Heart left ventricle (tissue), 16 donors: ENCODE measurements around the gene GPATCH3. TPM values are rescaled to one million over a fixed set of nuclear protein-coding genes. Genes with fewer than 3 reads are reported as not detected.

ENCODE experiments used
- ATAC-seq, 4 donors: fragments of 200-7000 bp; cut with Tn5 transposase; one replicate each; pipeline ENCODE4 v1.9.1; 2020 to 2022; ENCODE audit warnings: moderate library complexity in 4 of 4, mild to moderate bottlenecking in 3 of 4, moderate number of reproducible peaks in 1 of 4
- DNase-seq, 5 donors: peaks; one replicate each; pipeline ENCODE4 v3.0.0-alpha.2; 2020
- H3K27ac ChIP-seq, 12 donors: fragments of 200-600 bp; sonication (generic) in 4 of 12; one replicate each; pipeline versions ENCODE4 v1.5.0 to v1.8.0; 2016 to 2022; ENCODE audit warnings: mild to moderate bottlenecking in 2 of 12
- H3K27me3 ChIP-seq, 9 donors: fragments of 200-600 bp; sonication (generic) in 2 of 9; one replicate each; pipeline versions ENCODE4 v1.5.1 to v1.8.0; 2016 to 2022; ENCODE audit warnings: mild to moderate bottlenecking in 3 of 9
- H3K36me3 ChIP-seq, 9 donors: fragments of 200-600 bp; sonication (generic) in 2 of 9; one replicate each; pipeline versions ENCODE4 v1.5.0 to v1.8.0; 2018 to 2022; ENCODE audit warnings: mild to moderate bottlenecking in 2 of 9
- H3K4me1 ChIP-seq, 12 donors: fragments of 200-600 bp; sonication (generic) in 4 of 12; one replicate each; pipeline versions ENCODE4 v1.5.0 to v1.8.0; 2016 to 2022; ENCODE audit warnings: mild to moderate bottlenecking in 3 of 12
- H3K4me3 ChIP-seq, 12 donors: fragments of 200-600 bp; sonication (generic) in 4 of 12; one replicate each; pipeline versions ENCODE4 v1.5.0 to v1.8.0; 2017 to 2022; ENCODE audit warnings: mild to moderate bottlenecking in 9 of 12, moderate library complexity in 4 of 12
- H3K9me3 ChIP-seq, 12 donors: fragments of 200-600 bp; sonication (generic) in 4 of 12; one replicate each; pipeline versions ENCODE4 v1.5.0 to v1.8.0; 2016 to 2022; ENCODE audit warnings: mild to moderate bottlenecking in 1 of 12
- POLR2A ChIP-seq, 2 donors: fragments of 450-650 bp; IDR thresholded peaks; one replicate each; pipeline ENCODE4 v1.6.1; 2017; ENCODE audit warnings: antibody characterized with exemption in 2 of 2, mild to moderate bottlenecking in 2 of 2, moderate library complexity in 2 of 2
- WGBS, 4 donors: extraction: QIAGEN DNeasy Blood & Tissue Kit in 2 of 4; methylation state at CpG; one replicate each; pipeline versions ENCODE4 v1.1.5 to v1.1.7; 2013 to 2018; 5-methylcytosine and 5-hydroxymethylcytosine counted together
- intact Hi-C, 10 donors: fragments of 100-400 bp; cut with DNase I; formaldehyde crosslinking; loops; one replicate each; pipeline versions ENCODE4 v1.11.1 to v1.14.2; 2022
- polyA plus RNA-seq, 2 donors: library from polyadenylated mRNA; stranded (reverse); fragments of 200-250 nt; gene quantifications; one replicate each; pipeline ENCODE4 v1.2.3, GENCODE V29; 2013
- total RNA-seq, 9 donors: library from RNA; depleted of rRNA in 2 of 9; stranded (reverse); fragments of >200 nt in 2 of 9; fragmentation: NEBNext Ultra II Directional in 3 of 9; extraction: Animal tissue kit (Norgen Biotek cat#: 25700) in 3 of 9; gene quantifications; one replicate each; pipeline versions ENCODE4 v1.1.0 to v1.2.4, GENCODE V29; 2016 to 2023
- TF ChIP-seq, protein P1 (sequence below), 12 donors: fragments of 200-600 bp; sonication (generic) in 4 of 12; IDR thresholded peaks; one replicate each; pipeline versions ENCODE4 v1.5.0 to v1.8.0; 2018 to 2022; ENCODE audit warnings: antibody characterized with exemption in 12 of 12, mild to moderate bottlenecking in 5 of 12
- donor health status: ischemic (EF 13 %, LVEDD 7.1; RV severe dilation, severe dysfunction).
- donor health status: healthy with polysubstance abuse.
- donor health status: DM: no; HTN: yes; CAD: no.
- donor health status: DM: no; HTN: no; CAD: no.
- donor health status: ischemic (EF 25% LVEDD 6.9; RV normal size, moderate dysfunction).
- donor health status: ischemic (EF 25% LVEDD 5.7; RV mildly dilated, moderate dysfunction).
- donor health status: healthy.
- donor health status: DM: yes; HTN: yes; CAD: no.
- donor health status: ischemic (EF 35%, LVEDD 5.7; RV mildly dilated, moderate dysfunction).
- donor health status: nonischemic (EF 11% LVEDD 7.7; RV severe dilation, severe dysfunction).
- donor health status: DM: yes; HTN: yes; CAD: no.
- donor health status: PGD.
- donor health status: ischemic (EF 29% LVEDD 5.4; RV normal size, mild dysfunction).
- donor health status: nonischemic (EF 23%, LVEDD 6.1; RV moderate dilation, normal function).

Gene GPATCH3
- total and polyA plus RNA-seq, 11 donors, result 6.0 to 14.9 (median 9.0) TPM

DNA sequence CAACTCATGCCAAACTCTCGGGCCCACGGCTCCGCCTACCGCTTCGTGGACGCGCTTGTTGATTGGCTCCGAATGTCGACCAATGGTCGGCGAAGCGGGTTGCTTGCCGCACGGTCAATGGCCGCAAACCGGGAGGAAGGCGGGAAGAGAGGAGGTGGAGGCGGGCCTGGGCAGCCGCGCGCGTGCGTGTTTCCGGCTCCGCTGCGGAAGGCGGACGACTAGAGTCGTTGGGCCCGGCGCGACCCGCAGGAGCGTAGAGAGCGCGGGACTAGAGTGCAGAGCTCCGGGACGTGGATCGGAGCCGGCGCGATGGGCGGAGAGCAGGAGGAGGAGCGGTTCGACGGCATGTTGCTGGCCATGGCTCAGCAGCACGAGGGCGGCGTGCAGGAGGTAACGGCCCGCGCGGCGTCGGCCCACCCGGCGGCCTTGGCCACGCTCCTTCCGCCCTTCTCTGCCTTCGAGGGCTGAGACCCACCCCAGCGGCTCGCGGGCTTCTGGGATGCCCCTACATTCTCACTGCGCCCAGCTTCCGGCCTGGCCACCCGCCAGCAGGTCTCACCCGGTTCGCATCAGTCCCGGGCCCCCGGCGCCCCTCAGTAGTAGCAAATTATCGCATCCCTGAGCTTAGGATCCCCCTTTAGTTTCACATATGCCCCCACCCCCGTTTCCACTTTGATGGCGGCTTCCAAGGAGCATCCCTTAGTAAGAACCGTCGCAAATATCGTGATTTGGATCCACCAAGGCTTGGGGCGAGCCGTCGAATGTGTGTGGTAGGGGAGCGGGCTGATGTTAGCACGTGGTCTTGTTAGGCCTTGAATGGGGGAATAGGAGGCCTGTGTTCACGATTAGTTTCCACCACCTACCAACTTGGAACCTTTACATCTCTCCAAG is 21.5 kb upstream of the GPATCH3 start, which contains the start of gene NUDC:
Gene NUDC (plus strand): TSS at position 204 of the 891 bp plus-strand sequence. CDS start 106 bp downstream, at position 310.
- peak in 1 of 2 donors; percentile 91 for TF ChIP-seq POLR2A (IDR thresholded peaks at IDR 0.05)
- TF ChIP-seq, protein P1, sequence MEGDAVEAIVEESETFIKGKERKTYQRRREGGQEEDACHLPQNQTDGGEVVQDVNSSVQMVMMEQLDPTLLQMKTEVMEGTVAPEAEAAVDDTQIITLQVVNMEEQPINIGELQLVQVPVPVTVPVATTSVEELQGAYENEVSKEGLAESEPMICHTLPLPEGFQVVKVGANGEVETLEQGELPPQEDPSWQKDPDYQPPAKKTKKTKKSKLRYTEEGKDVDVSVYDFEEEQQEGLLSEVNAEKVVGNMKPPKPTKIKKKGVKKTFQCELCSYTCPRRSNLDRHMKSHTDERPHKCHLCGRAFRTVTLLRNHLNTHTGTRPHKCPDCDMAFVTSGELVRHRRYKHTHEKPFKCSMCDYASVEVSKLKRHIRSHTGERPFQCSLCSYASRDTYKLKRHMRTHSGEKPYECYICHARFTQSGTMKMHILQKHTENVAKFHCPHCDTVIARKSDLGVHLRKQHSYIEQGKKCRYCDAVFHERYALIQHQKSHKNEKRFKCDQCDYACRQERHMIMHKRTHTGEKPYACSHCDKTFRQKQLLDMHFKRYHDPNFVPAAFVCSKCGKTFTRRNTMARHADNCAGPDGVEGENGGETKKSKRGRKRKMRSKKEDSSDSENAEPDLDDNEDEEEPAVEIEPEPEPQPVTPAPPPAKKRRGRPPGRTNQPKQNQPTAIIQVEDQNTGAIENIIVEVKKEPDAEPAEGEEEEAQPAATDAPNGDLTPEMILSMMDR (IDR thresholded peaks at IDR 0.05), result peak in 1 of 12 donors; percentile 2
- H3K4me1 ChIP-seq, result peaks cover 0 to 25% (median 17%) of the 10 kb centered on the region in 12 donors
- H3K27ac ChIP-seq, result peak within 1 kb of the TSS in 11 of 12 donors; percentile 72 to 94 (median 89)
- intact Hi-C loops, result loop anchor here in 1 of 10 donors (2.0 kb wide), 1 partner anchor 15 kb away; no protein-coding TSS in a partner anchor
- no peaks in the 10 kb centered on the region for H3K27me3 ChIP-seq
- peak within 1 kb of the TSS; percentile 80 to 100 (median 96) for H3K4me3 ChIP-seq
- no peaks in the 10 kb centered on the region for H3K9me3 ChIP-seq
- peaks cover 0 to 37% (median 31%) of the 10 kb centered on the region in 9 donors for H3K36me3 ChIP-seq
- DNase-seq, result peak; percentile 97 to 98 (median 98)
- 1% methylated on average over 37 to 83 of the region's 83 CpGs for WGBS, 4 donors
- ATAC-seq, result peak; percentile 99 to 100 (median 99)

DNA sequence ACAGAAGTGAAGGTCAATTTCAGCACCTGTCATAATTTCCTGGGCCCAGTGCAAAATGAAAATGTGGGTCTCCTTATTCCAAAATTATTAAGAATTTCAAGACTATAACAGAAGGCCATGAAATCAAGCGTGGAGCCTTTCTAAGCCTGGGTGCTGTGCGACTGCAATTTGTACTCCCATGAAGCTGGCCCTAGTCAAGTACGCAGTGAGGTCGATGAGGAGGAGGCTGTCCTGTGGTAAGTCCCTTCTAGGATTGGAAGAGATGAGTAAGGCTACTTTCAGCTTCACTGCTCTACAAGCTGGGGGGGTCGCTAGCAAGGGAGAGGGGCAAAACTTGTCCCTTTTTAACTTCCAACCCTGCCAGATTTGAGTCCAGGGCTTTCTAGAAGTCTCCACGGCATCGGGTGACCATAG is 20.9 kb upstream of the GPATCH3 start:
- 12 to 22% (median 15%) methylated on average over 5 to 7 of the region's 7 CpGs for WGBS, 4 donors
- DNase-seq (no peak), ATAC-seq (peak; percentile 43 to 52 (median 48))
- intact Hi-C loops, result no loop called here
- H3K4me3 ChIP-seq, result peak overlapping the region in 11 of 12 donors; percentile 80 to 100 (median 97)
- H3K27ac ChIP-seq, result peak overlapping the region in 11 of 12 donors; percentile 48 to 94 (median 89)
- H3K27me3 ChIP-seq, result no peaks in the 10 kb centered on the region
- H3K9me3 ChIP-seq, result no peaks in the 10 kb centered on the region
- peaks cover 0 to 30% (median 24%) of the 10 kb centered on the region in 9 donors for H3K36me3 ChIP-seq
- H3K4me1 ChIP-seq, result peaks cover 0 to 25% (median 17%) of the 10 kb centered on the region in 12 donors
- TF ChIP-seq POLR2A (IDR thresholded peaks at IDR 0.05), result no peak
- TF ChIP-seq, protein P1 (IDR thresholded peaks at IDR 0.05), result no peak

DNA sequence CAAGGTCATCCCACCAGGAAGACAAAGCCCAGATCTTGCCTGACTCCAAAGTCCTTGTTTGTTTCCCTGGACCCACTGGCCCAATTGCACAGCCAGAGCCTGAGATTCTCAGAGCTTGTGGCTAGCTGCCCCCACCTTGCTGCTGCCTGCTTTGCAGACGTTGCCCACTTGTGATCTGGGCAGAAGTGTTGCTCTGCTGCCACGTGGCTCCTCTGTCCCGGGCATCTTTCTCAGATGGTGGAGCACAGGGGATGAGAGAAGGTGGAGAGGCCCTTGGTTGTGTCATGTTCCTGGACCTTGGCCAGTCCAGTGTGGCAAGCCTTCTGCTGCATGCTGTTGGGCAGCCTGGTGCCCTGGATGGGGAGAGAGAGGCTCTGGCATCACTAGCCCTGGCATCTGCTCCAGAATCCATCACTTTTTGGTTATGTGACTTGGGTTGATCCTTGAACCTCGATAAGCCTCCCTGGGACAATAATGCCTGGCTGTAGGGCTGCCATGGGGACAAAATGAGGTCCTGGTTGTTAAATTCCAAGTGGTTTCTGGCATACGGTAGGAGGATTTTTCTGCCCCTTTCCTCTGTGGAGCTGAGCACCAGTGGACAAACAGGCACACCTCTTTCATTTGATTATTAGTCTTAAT is 15.1 kb upstream of the GPATCH3 start:
- no peaks in the 10 kb centered on the region for H3K9me3 ChIP-seq
- 38 to 56% (median 40%) methylated on average over 3 to 5 of the region's 5 CpGs for WGBS, 4 donors
- ATAC-seq, result peak; percentile 66 to 76 (median 70)
- TF ChIP-seq, protein P1 (IDR thresholded peaks at IDR 0.05), result no peak
- no peak for TF ChIP-seq POLR2A (IDR thresholded peaks at IDR 0.05)
- peaks cover 0 to 4% (median 0%) of the 10 kb centered on the region in 9 donors for H3K36me3 ChIP-seq
- peak in 4 of 5 donors; percentile 68 to 83 (median 76) for DNase-seq
- H3K4me1 ChIP-seq, result peaks cover 0 to 31% (median 3%) of the 10 kb centered on the region in 12 donors
- peak overlapping the region in 11 of 12 donors; percentile 80 to 98 (median 92) for H3K27ac ChIP-seq
- H3K27me3 ChIP-seq, result no peaks in the 10 kb centered on the region
- no peak overlapping the region for H3K4me3 ChIP-seq
- intact Hi-C loops, result no loop called here
